ENCODE measurements around the gene SAMD4B. TPM values are rescaled to one million over a fixed set of nuclear protein-coding genes. Genes with fewer than 3 reads are reported as not detected.

The SAMD4B gene
- total RNA-seq, 1 experiment from 2014 or later = 135 TPM

DNA sequence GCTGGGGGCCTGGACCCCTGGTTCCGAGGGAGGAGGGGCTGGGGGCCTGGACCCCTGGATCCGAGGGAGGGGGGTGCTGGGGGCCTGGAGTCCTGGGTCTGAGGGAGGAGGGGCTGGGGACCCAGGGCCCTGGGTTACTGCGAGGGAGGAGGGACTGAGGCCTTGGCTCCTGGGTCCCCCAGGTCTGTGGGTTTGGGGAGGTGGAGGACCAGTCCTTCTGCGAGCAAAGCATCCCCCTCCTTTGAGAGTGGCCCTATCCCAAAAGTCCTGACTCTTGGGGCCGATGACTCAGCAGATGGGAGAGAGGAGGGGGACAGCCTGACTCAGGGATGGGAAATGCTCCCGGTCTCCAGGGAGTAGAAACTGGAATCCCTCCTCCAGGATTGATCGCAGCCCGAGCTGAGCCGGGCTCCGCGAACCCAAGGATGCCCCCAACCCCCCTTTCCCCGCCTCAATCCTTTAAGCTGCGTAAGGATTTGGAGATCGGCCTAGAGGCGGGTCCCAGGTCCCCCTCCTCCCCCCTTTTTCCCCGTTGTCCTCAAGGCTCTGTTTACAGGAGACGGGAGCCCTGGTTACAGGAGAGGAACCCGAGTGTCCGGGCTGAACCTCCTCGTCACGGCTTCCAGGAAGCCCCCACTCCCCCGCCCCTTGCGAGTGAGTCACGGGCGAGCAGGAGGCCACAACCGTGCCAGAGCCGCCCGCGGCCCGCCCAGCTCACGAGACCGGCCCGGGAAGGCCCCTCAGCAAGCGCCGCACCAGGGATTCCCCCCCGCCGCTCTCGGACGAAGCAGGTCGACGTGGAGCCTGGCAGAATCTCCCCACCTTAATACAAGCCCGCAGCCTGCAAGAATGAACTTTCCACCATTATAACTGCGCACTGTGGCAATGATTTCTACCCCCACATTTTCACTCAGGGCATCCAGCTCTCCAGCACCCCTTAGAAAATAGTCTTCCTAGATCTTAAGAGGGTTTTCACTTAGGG, 61.4 kb downstream of the SAMD4B start:
- peak overlapping the region; percentile 25 for H4K91ac ChIP-seq (ENCODE audit: insufficient read length, low read depth, low read length)
- peaks cover 3% of the 10 kb centered on the region; the same call in 1 of the 2 replicates for H3K79me2 ChIP-seq (ENCODE audit: insufficient read depth, low read length)
- H2BK5ac ChIP-seq (ENCODE audit: insufficient read length, low read length) = no peak overlapping the region
- H3K27me3 ChIP-seq (ENCODE audit: insufficient read depth, low read length) = no peaks in the 10 kb centered on the region
- H3T11ph ChIP-seq (ENCODE audit: low read length) = peak overlapping the region; percentile 1
- H3K56ac ChIP-seq (ENCODE audit: insufficient read length, low read depth, low read length) = no peak overlapping the region
- TF ChIP-seq, protein P1, sequence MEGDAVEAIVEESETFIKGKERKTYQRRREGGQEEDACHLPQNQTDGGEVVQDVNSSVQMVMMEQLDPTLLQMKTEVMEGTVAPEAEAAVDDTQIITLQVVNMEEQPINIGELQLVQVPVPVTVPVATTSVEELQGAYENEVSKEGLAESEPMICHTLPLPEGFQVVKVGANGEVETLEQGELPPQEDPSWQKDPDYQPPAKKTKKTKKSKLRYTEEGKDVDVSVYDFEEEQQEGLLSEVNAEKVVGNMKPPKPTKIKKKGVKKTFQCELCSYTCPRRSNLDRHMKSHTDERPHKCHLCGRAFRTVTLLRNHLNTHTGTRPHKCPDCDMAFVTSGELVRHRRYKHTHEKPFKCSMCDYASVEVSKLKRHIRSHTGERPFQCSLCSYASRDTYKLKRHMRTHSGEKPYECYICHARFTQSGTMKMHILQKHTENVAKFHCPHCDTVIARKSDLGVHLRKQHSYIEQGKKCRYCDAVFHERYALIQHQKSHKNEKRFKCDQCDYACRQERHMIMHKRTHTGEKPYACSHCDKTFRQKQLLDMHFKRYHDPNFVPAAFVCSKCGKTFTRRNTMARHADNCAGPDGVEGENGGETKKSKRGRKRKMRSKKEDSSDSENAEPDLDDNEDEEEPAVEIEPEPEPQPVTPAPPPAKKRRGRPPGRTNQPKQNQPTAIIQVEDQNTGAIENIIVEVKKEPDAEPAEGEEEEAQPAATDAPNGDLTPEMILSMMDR (conservative IDR thresholded peaks at IDR 0.05) = no peak
- peaks cover 5% of the 10 kb centered on the region; the same call in 1 of the 2 replicates for H3K4me1 ChIP-seq (ENCODE audit: insufficient read depth, low read length)
- H3K27ac ChIP-seq (ENCODE audit: insufficient read length, low read depth, low read length) = peak overlapping the region; percentile 42
- peak overlapping the region; percentile 97 for H2BK120ac ChIP-seq (ENCODE audit: low read depth, low read length, poor library complexity, severe bottlenecking)
- peak overlapping the region; percentile 93 for H3K14ac ChIP-seq (ENCODE audit: insufficient read depth, low read length)
- H2AK5ac ChIP-seq (ENCODE audit: insufficient read length, low read length) = no peak overlapping the region
- no peak overlapping the region for H2BK12ac ChIP-seq (ENCODE audit: insufficient read length, low read depth, low read length)
- H3K4me3 Mint-ChIP-seq = peak overlapping the region; percentile 87 to 95
- H3K9me3 ChIP-seq (ENCODE audit: control insufficient read depth, low read depth, low read length) = no peaks in the 10 kb centered on the region
- no CpG with 5 or more reads among the region's 43 CpGs for WGBS (ENCODE audit: extremely low coverage, insufficient read length, low lambda C conversion rate)
- H3K4ac ChIP-seq (ENCODE audit: low read depth, low read length) = peak overlapping the region; percentile 50; the same call in 1 of the 2 replicates
- no peak overlapping the region for H2BK15ac ChIP-seq (ENCODE audit: low read depth, low read length)
- H3K9ac ChIP-seq (ENCODE audit: extremely low read depth, insufficient read length, low read length) = peak overlapping the region; percentile 68
- no peaks in the 10 kb centered on the region; a peak in 1 of 5 replicates for H3K9me3 Mint-ChIP-seq
- H3K27ac Mint-ChIP-seq = peak overlapping the region; percentile 99 to 100 (median 100)
- peak overlapping the region; percentile 73 for H3K18ac ChIP-seq (ENCODE audit: insufficient read length, low read depth, low read length)
- no peak overlapping the region for H4K5ac ChIP-seq (ENCODE audit: insufficient read length, low read depth, low read length)
- DNase-seq = peak; percentile 87
- peaks cover 2 to 20% (median 14%) of the 10 kb centered on the region in 3 experiments for H3K36me3 Mint-ChIP-seq (ENCODE audit: insufficient read depth in 1 of 3, low read depth in 3 of 3)
- H3K4me1 Mint-ChIP-seq = peaks cover 34 to 47% of the 10 kb centered on the region in 2 experiments
- no peaks in the 10 kb centered on the region; the same call in 1 of the 2 replicates for H3K27me3 Mint-ChIP-seq (ENCODE audit: low read depth)
- H4K8ac ChIP-seq (replicated peaks; ENCODE audit: insufficient read length, low read depth, low read length) = no peak overlapping the region
- H3K23me2 ChIP-seq (ENCODE audit: insufficient read length, low read depth, low read length, poor library complexity, severe bottlenecking) = peaks cover 27% of the 10 kb centered on the region
- peak overlapping the region; percentile 60 for H3K4me2 ChIP-seq (ENCODE audit: insufficient read depth, insufficient read length, low read length)
- H3K79me1 ChIP-seq (ENCODE audit: insufficient read depth, low read depth, low read length, poor library complexity, severe bottlenecking) = no peaks in the 10 kb centered on the region
- H2AFZ ChIP-seq (ENCODE audit: low read length) = no peak overlapping the region
- no peak overlapping the region for H3K23ac ChIP-seq (ENCODE audit: insufficient read length, low read depth, low read length)
- H2BK20ac ChIP-seq (ENCODE audit: low read depth, low read length, poor library complexity, severe bottlenecking) = no peak overlapping the region
- H4K20me1 ChIP-seq (ENCODE audit: control insufficient read depth, insufficient read depth, insufficient read length) = no peaks in the 10 kb centered on the region
